Thymus (tissue), 11 donors: ENCODE results near the gene CENPX. TPM values are rescaled to one million over a fixed set of nuclear protein-coding genes. Genes with fewer than 3 reads are reported as not detected.

Experiments used
- DNase-seq, 9 donors: peaks; one replicate each; pipeline ENCODE4 v3.0.0-alpha.2; 2013; ENCODE audit warnings: low spot score in 9 of 9, low read depth in 6 of 9, missing footprints in 1 of 9
- H3K27ac ChIP-seq, 2 donors: one replicate each; pipeline ENCODE4 v1.5.1; 2013; ENCODE audit warnings: control low read depth in 1 of 2, low read depth in 1 of 2, low read length in 1 of 2, mild to moderate bottlenecking in 1 of 2, moderate library complexity in 1 of 2
- H3K27me3 ChIP-seq, 2 donors: one replicate each; pipeline ENCODE4 v1.5.1; 2013; ENCODE audit warnings: low read length in 1 of 2; ENCODE audit not compliant: control insufficient read depth in 2 of 2, insufficient read depth in 1 of 2
- H3K36me3 ChIP-seq, 2 donors: one replicate each; pipeline ENCODE4 v1.5.1; 2013; ENCODE audit warnings: low read length in 1 of 2, mild to moderate bottlenecking in 1 of 2, moderate library complexity in 1 of 2; ENCODE audit not compliant: control insufficient read depth in 2 of 2, insufficient read depth in 2 of 2
- H3K4me1 ChIP-seq, 2 donors: one replicate each; pipeline ENCODE4 v1.5.1; 2013; ENCODE audit warnings: low read length in 2 of 2; ENCODE audit not compliant: control insufficient read depth in 2 of 2, insufficient read depth in 2 of 2
- H3K4me3 ChIP-seq, 2 donors: one replicate each; pipeline ENCODE4 v1.5.1; 2013; ENCODE audit warnings: low read length in 2 of 2, control low read depth in 1 of 2, mild to moderate bottlenecking in 1 of 2
- H3K9me3 ChIP-seq, 2 donors: one replicate each; pipeline ENCODE4 v1.5.1; 2013; ENCODE audit warnings: low read length in 1 of 2, mild to moderate bottlenecking in 1 of 2; ENCODE audit not compliant: control insufficient read depth in 2 of 2, insufficient read depth in 1 of 2
- WGBS: extraction: QIAGEN DNeasy Blood & Tissue Kit; methylation state at CpG from one replicate; pipeline ENCODE4 v1.1.7; 2013; 5-methylcytosine and 5-hydroxymethylcytosine counted together
- polyA plus RNA-seq: library from polyadenylated mRNA; stranded (reverse); fragments of 200-250 nt; gene quantifications from one replicate; pipeline ENCODE4 v1.2.3, GENCODE V29; 2013
- total RNA-seq: library from RNA; stranded (reverse); fragments of 120-200 nt; gene quantifications from one replicate; pipeline ENCODE4 v1.2.4, GENCODE V29; 2013
- donor health status: healthy.

CENPX gene
- total and polyA plus RNA-seq, 2 donors: 44.5 to 79.7 TPM

DNA sequence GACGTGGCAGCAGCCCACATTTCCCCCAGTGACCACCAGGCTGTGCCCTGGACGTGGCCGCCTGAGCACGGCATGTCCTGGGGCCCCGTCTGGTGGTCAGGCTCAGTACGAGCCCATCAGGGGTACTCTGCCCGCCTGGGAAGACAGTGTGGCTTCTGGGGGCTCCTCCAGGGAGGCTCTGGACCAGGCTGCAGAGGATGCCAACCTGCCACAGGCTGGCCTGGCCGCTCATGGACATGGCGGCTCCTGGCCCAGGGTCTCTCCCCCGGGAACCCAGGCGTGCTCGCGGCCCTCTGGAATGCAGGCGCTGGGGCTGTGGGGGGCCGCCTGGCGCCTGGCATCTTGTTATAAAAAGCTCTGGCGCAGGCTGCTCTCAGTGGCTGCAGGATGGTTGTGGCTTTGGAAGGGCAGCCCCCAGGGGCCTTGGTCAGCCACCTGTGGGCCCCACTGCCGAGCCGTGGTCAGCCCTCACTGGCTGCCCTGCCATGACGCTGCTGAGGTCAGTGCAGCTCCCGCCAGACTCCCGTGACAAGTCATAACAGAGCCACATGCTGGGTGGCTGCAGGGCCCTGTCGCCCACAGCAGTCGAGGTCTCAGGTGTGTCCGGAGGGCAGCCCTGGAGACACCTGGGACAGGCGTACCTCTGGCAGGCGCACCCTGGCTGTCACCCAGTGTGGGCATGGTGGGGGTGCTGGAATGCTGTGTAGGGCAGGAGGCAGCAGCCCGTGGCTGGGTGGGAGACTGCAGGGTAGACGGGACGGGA lies 15.0 kb downstream of the CENPX start:
- 97% methylated on average over 30 of the region's 30 CpGs for WGBS
- H3K4me1 ChIP-seq: peaks cover 0 to 25% of the 10 kb centered on the region in 2 donors
- no peaks in the 10 kb centered on the region for H3K27me3 ChIP-seq
- no peak overlapping the region for H3K4me3 ChIP-seq
- no peaks in the 10 kb centered on the region for H3K9me3 ChIP-seq
- H3K27ac ChIP-seq: no peak overlapping the region
- H3K36me3 ChIP-seq: peaks cover 0 to 7% of the 10 kb centered on the region in 2 donors
- no peak for DNase-seq

DNA sequence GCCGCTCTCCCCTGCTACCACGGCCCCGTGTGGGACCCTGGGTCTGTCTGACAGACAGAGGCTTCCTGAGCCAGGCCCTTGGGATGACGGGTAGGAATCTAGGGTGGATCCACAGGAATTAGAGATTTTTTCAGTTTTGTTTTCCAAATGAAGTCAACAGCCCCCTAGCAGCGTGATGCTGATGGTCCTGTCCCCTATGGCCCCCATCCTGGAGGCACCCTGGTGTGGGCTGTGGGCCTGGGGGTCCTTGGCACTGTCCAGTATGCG lies 15.5 kb downstream of the CENPX start:
- H3K27me3 ChIP-seq: no peaks in the 10 kb centered on the region
- peaks cover 0 to 20% of the 10 kb centered on the region in 2 donors for H3K4me1 ChIP-seq
- no peaks in the 10 kb centered on the region for H3K9me3 ChIP-seq
- H3K27ac ChIP-seq: no peak overlapping the region
- H3K36me3 ChIP-seq: peaks cover 0 to 7% of the 10 kb centered on the region in 2 donors
- 97% methylated on average over 6 of the region's 6 CpGs for WGBS
- no peak for DNase-seq
- H3K4me3 ChIP-seq: no peak overlapping the region

DNA sequence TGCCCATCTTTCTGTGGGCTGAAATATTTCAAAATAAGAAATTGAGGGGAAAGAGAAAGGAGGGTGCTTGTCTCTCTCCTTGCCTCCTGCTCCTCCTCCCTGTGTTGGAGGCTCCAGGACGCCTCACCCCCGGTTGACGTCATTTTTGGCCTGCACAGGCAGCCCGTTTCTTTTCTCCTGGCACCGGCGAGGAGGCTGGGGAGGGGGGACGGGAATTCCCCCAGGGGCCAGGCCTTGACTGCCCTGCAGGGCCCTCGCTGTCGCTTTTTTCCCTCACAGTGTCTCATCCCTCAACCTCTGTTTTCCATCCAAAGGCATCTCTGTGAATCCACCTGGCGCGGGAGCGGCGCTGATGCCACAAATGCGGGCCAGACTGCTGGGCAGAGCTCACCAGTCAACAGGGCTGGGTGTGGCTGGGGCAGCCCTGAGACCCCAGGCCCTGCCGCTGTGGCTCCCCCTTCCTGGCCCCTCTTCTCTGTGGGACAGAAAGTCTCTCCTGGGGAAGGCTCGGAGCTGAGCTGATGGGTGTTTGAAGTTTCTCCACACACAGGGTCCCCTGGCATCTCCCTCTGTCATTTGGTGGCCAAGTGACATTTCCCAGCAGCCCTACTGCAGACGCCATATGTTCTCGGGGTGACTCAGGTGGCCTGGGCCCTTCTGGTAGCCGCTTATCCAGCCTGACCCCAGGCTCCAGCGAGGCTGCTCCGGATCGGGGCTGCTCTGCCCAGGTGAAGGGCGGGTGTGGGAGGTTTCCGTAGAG lies 16.0 kb downstream of the CENPX start:
- Histone ChIP-seq H3K4me1 (peaks cover 0 to 17% of the 10 kb centered on the region in 2 donors), H3K9me3 (no peaks in the 10 kb centered on the region), H3K27me3 (no peaks in the 10 kb centered on the region), H3K36me3 (peaks cover 0 to 5% of the 10 kb centered on the region in 2 donors), H3K27ac (no peak overlapping the region), H3K4me3 (no peak overlapping the region)
- 95% methylated on average over 24 of the region's 24 CpGs for WGBS
- DNase-seq: no peak

DNA sequence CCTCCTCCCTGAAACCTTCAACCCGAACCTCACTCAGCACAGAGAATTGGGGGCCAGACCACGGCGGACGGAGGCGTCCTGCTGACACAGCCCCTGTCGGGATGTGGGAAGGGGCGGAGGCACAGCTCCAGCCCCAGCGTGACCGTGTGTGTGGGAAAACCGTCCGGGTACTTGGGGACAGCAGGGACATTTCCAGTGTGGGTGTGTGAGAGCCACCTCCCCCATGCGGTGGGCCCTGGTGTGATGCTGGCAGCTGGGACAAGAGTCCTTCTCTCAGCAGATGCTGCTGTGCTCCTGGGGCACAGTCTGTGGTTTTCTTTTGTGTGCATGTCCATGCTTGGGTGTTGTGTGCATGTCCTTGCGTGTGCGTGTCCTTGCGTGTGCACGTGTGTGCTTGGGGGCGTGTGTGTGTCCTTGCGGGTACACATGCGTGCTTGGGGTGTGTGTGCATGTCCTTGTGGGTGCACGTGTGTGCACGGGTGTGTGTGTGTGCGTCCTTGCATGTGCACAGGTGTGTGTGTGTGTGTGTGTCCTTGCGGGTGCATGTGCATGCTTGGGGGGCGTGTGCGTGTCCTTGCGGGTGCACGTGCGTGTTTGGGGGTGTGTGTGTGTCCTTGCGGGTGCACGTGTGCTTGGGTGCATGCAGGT lies 16.9 kb downstream of the CENPX start:
- DNase-seq: no peak
- no peaks in the 10 kb centered on the region for H3K9me3 ChIP-seq
- 95% methylated on average over 30 of the region's 30 CpGs for WGBS
- H3K27me3 ChIP-seq: no peaks in the 10 kb centered on the region
- H3K4me1 ChIP-seq: peaks cover 0 to 16% of the 10 kb centered on the region in 2 donors
- no peak overlapping the region for H3K27ac ChIP-seq
- H3K36me3 ChIP-seq: peaks cover 0 to 4% of the 10 kb centered on the region in 2 donors
- H3K4me3 ChIP-seq: no peak overlapping the region

DNA sequence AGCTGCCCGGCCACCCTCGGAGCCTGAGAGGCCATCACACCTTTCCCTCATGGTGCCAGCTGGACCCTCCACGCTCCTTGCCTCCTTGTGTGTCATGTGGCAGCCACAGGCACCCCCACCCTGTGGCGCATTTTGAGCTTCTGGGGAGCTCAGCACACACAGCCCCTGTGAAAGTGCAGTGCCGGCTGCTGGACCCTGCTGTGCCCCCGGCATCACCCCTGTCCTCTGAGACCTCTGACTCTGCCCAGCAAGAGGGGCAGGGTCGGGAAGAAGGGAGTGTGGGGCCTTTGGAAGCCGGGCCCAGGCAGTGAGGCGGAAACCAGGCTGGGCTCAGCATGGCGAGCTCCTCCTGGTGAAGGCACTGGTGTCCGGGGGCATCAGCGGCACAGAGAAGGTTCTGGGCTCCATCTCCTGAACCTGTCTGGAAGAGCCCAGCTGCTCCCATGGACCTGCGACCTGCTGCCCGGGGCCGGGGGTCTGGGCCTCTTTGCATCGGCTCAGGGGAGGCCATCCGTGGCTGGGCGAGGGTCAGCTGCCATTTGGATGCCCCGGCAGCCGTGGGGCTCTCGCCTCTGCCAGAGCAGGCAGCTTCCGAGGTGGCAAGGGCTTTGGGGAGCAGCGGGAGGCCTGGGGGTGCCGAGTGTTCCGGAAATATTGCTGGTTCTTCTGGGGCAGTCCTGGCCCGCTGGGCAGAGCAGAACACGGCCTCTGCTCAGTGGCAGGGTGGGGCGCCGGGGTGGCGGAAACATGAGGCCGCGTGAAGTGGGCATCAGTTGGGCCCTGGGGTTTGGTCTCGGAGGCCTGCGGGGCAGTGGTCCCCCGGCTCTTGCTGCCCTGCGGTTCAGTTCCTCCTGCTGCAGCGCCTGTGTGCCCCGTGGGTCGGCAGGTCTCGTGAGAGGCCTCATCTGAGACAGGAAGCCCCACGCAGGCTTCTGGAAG lies 17.9 kb downstream of the CENPX start:
- peaks cover 0 to 16% of the 10 kb centered on the region in 2 donors for H3K4me1 ChIP-seq
- 91% methylated on average over 41 of the region's 41 CpGs for WGBS

DNA sequence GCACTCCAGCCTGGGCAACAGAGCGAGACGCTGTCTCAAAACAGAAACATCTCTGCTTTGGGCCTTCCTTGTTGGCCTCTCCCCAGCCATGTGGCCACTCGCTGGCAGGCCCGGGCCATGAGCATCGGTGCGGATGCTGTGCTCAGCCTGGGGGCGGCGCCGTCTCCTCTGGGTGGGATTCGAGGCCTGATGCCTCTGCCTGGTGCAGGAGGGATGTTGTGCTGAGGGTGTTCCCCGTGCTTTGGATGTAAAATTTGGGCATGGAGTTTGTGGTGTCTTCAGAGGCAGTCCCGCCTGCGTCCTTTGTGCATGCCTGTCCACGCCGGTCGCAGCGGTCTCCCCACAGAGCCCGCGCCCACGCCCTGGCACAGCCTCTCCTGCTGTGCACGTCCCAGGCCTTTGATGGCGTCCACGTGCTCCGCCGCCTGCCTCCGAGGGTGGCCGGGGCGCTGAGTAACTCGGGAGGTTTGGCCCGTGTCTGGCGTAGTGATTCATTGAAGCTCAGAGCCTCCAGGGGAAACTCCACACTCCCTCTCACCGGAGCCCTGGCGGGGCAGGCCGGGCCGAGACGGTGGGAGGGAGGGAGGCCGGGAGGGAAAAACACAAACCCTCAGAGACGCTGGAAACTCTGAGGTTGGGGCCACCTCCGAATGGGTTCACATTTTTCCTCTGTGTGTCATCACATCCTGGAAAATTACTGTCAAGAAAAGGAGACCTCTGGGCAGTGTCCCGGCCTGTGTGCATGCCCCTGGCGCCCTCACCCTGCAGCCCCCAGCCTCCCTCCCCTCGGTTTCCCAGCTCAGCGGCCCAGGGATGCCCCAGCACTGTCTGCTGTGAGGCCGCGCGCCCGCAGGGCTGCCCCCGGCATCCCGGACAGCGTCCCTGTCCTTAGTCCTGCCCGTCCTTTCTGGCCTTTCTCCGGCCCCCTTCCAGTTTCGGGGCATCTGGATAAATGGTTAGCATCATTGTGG lies 19.0 kb downstream of the CENPX start:
- 95% methylated on average over 53 of the region's 53 CpGs for WGBS
- Histone ChIP-seq H3K27ac (peak overlapping the region in 1 of 2 donors; percentile 64), H3K27me3 (no peaks in the 10 kb centered on the region), H3K36me3 (peaks cover 0 to 4% of the 10 kb centered on the region in 2 donors), H3K9me3 (no peaks in the 10 kb centered on the region), H3K4me1 (peaks cover 0 to 16% of the 10 kb centered on the region in 2 donors), H3K4me3 (no peak overlapping the region)
- no peak for DNase-seq

More for the DNA sequence above, 17.9 kb downstream of the CENPX start:
- Histone ChIP-seq H3K4me3 (no peak overlapping the region), H3K36me3 (peaks cover 0 to 4% of the 10 kb centered on the region in 2 donors), H3K27ac (no peak overlapping the region), H3K9me3 (no peaks in the 10 kb centered on the region), H3K27me3 (no peaks in the 10 kb centered on the region)
- DNase-seq: no peak

DNA sequence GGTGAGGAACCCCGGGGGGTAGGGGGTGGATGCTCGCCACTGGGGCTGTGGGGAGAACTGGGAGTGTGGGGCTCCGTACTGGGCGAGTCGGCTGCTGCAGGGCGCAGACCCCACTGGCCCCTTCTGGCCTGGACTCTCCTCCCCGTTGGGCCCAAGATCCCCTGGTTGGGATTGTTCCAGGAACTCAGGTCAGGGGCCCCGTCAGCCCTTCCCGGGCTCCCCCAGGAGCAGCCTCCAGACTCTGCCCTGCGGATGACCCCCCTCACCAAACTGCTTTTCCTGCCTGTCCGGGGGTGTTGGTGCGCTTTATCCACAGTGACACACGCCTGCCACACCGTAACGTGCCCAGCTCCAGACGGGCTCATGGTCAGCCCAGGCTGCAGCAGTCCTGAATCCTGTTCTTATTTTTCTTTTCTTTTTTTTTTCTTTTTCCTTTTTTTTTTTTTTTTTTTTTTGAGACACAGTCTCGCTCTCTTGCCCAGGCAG lies 21.1 kb downstream of the CENPX start:
- no peak overlapping the region for H3K27ac ChIP-seq
- H3K36me3 ChIP-seq: peaks cover 7 to 8% of the 10 kb centered on the region in 2 donors
- H3K27me3 ChIP-seq: no peaks in the 10 kb centered on the region
- DNase-seq: no peak
- H3K9me3 ChIP-seq: no peaks in the 10 kb centered on the region
- H3K4me3 ChIP-seq: no peak overlapping the region
- WGBS: 88% methylated on average over 17 of the region's 17 CpGs
- peaks cover 0 to 16% of the 10 kb centered on the region in 2 donors for H3K4me1 ChIP-seq
